Lung microvascular endothelial cell (primary cell): ENCODE results near the gene CADPS2. TPM values are rescaled to one million over a fixed set of nuclear protein-coding genes. Genes with fewer than 3 reads are reported as not detected.
A peak's percentile ranks its signal among the peaks of the same experiment; 100 is the strongest.

Experiments used
- DNase-seq, 2 donors: peaks; one replicate each; pipeline versions ENCODE4 v3.0.0 to v3.0.0-alpha.2; 2010; ENCODE audit warnings: low read depth in 2 of 2
- total RNA-seq: library from RNA; depleted of rRNA; stranded (reverse); fragments of >200 nt; gene quantifications from 2 replicates; pipeline ENCODE4 v1.2.1, GENCODE V29; 2014

The CADPS2 gene
- total RNA-seq, 1 donor from 2014 or later = 48.0 TPM

DNA sequence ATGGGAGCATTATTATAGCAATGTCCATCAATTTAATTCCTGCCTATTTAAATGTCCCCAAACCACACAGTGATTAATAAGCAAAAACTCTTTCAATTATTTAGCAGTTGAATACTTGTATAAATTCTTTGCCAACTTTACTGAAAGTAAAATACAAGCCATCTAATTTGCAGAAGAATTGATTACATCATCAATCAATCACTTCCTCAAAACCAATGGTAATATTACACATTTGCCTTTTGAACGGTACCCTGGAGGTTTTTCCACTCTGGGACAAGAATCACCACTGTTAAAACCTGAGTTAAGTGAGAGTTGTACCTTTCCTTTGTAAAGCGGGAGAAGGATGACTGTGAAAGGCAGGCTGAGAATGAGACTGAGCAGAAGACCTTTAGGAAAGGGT is 280.3 kb downstream of the CADPS2 start:
- DNase-seq = no peak

DNA sequence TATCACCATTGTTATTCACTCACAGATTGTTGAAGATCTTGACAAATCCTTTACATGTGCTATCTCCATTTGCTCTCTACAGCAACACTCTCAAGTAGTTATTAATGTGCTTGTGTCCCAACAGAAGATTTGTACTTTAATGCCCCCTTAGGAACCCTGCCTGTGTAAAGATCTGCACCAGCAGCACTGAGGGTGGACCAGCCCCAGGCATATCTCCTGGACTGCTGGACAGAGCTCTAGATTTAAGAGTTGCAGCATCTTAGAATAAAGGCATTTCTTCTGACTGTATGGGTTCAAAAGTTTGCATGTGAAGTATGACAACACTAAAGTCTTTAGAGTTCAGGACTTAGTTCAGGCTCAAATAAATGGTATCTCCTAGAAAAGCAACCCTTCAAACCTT is 282.0 kb downstream of the CADPS2 start:
- no peak for DNase-seq

DNA sequence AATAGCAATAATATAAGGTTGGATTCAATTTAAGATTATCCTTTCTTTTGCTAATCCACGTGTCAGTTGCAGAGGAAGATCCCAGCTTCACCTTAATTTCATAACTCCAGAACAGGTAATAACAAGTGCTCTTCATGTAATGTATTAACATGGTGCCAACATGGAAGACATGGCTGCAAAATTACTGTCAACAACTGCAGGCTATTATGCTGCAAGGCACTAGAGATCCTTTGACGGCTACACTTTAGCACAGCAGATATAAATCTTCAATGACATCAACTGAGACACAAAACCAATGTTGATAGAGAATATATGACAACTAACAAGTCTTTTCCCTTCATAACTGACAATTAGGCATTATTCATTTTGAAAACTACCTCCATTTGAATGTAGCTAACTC is 283.5 kb downstream of the CADPS2 start:
- no peak for DNase-seq

DNA sequence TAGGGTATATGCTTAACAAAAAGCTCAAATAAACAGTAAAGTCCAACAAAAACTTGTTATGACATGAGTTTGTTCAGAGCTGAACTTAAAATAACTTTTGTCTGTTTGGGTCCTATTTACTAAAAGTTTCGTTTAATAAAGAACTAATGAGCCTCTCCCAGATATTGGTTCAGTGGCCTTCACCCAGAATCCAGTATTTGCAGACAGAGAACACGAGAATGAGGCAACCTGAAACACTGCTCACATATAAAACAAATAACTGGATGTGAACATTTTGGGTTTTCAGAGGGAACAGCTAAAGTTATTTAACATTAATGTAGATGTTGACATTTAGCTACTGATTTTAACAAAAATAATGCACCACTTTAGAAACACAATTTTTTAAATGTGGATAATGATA is 285.6 kb downstream of the CADPS2 start:
- no peak for DNase-seq

DNA sequence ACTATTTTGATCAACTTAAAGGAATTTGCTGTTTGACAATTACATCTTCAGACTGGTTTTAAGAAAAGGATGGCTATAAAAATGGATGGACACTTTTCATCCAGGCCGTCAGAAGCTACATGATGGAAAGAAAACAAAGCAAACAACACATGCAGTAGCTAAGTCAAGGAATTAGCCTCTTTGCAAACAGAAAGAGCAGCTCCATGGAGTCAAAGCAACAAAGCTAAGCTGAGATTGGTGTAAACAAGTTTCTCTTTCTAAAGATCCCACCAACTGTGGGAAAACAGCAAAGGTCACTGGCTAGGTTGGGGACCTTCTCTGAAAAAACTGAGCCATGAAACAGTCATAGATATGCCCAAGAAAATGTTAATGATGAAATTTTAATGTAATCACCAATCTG is 286.2 kb downstream of the CADPS2 start:
- DNase-seq = no peak

DNA sequence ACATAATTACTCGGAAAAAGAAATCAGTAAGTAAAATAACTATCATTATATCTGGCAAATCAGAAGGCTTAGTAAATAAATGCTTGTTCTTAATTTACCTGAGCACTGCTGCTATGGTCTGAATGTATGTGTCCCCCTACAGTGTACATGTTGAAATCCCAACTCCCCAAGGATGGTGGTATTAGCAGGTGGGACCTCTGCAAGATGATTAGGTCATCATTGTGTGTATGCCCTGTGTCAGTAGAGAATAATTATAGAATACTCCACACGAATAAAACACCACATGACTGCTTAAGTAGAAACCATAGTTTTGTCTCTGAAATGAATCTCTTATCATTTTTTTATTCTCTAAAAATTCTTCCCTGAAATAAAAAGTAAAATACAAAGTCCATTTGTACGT is 289.0 kb downstream of the CADPS2 start:
- DNase-seq = no peak

DNA sequence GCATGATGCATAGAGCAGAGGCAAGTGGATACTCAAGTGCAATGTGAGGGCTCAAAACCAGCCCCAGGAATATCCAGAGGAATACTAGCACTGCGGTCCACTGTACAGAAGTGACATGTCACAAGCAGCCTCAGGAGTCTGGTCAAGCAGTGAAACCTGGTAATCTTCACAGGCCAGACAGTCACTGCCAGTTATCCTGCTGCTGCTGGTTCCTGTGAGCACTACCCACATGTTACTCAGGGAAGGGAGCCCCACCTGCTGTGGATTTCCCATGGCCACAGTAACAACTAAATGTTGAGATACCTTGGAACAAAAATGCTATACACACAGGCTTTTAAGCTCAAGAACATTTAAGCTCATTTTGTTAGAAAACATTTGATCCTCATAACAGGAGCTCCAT is 290.4 kb downstream of the CADPS2 start:
- DNase-seq = no peak

DNA sequence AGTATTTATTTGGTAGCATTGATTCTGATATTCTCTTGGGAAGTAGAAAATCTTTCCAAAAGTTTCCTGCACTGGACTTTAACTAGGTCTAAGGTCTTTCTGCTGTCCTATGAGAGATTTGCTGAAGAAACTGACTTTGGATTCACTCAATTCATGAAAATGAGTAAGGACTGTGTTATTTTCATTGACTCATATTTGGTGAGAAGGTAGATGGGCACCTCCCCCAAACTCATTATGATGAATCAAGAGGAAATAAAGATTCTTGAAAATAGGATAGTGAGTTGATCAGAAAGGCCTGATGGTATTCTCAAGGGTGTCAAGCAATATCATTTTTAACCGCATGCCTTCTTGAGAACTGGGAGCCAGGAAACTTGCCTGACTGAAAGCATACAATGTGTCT is 297.6 kb downstream of the CADPS2 start:
- peak in 1 of 2 donors; percentile 7 for DNase-seq

DNA sequence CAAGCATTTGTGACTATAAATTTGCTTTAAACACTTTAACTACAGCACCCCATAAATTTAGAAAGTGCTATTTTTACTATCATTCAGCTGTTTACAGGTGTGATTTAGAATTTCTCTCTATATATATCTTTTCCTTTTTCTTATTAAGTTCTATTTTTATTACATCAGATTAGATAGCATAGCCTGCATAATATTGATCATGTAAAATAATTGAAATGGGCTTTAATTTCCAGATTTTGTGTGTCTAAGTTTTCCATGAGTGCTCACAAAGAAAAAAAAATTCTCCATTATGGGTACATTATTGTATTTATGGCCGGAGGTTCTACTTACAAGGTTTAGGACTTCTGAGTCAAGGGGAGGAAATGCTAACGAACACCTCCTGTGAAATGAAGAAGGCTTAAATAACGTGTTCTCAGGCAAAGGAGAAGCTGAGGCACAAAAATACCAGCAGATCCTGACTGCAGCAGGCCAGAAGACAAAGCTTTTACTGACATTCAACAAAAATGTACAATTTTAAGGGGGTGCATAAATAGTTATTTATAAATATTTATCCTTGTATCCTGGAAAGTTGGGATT is 301.5 kb downstream of the CADPS2 start:
- DNase-seq = no peak

DNA sequence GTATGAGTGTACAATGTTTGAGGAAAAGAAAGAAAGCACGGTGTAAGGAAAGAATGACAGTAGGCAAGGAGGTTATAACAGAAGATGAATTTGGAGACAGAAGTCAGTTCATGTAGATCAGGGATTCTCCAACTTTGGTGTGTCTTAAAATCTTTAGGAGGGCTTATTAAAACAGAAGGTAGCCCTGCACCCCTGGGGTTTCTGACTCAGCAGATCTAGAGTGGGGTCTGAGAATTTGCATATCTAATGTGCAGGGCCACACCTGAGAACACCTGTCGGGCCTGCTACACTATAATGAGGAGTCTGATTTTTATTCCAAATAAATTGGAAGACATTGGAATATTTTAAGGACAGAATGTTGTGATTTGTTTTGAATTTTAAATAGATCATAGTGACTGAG is 307.9 kb downstream of the CADPS2 start:
- DNase-seq = no peak

DNA sequence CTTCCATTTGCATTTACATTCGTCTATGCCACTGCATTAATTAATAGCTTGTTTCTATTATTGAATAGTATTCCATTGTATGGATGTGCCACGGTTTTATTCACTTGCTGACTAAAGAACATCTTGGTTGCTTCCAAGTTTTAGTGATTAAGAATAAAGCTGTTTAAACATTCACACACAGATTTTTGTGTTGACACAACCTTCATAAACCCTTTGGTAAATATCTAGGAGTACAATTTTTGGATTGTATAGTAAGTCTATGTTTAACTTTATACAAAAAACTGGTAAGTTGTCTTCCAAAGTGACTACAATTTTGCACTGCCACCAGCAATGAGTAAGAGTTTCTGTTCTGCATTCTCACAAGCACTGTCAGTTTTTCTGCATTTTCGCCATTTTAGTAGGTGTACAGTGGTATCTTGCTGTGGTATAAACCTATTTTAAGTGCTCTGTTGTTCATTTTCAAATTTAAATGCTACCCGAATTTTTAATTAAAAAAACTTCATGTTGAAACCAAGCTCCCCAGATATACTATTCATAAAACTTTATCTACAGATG is 308.7 kb downstream of the CADPS2 start:
- no peak for DNase-seq

DNA sequence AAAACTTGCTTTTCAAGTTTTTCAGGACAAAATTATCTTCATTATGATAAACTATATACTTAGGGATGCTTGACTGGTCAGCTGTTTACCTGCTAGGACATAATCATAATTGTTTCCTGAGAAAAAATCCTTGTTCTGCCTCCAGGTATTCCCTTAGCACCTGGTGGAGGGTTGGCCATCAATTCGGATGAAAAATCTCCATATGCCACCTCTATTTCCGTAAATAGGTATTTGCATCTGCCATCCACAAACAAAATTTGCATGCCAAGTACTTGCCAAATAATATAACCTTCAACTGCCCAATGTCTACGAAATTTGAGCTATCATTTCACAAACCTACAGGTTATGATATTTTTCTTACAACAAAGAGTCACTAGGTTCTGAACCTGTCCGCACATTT is 313.6 kb downstream of the CADPS2 start:
- no peak for DNase-seq

DNA sequence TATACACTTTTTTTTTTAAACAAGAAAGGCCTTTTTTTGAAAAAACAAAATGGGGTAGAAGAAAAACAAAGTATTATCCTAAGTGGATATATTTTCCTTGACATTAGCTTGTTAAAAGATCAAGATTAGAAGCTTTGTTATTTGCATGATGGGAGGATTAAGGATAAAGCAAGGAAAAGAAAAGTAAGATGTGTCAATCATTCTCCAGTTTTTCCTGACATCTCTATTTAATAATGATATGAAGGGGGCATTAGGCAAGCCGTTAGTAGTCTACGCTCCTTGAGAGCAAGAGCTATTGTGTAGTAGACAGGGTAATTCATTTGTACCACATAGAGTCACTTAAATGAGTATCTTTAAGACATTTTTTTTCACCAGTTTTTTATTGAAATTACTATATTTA is 324.9 kb downstream of the CADPS2 start:
- no peak for DNase-seq

DNA sequence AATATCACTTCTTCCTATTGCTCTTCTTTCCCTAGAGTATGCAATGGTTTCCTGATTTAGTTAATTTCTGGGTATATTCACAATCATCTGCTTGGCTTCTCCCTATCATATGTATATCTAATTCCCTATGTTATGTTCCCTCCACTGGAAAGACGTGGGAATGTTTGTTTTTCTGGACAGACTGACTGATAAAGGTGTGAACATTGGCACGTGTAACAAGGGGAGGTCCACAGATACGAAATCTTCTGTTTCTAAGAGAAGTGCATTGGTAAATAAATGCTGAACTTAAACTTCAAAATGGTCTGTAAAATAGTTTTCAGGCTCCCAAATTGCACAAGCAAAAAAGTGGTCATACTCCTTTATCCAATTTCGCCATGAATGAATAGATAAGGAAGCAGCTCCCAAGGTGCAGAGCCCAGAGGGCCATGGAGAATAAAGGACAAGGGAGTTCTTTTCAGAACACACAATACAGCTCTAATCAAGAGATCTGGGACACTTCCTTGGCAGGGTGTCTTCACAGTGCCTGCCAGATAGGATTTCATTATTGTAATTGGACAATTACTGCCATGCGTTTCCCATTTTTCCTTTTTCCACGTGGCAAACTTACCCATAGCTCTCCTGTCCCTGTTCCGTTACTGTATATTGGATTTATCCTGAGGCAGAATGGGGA is 329.3 kb downstream of the CADPS2 start:
- no peak for DNase-seq

DNA sequence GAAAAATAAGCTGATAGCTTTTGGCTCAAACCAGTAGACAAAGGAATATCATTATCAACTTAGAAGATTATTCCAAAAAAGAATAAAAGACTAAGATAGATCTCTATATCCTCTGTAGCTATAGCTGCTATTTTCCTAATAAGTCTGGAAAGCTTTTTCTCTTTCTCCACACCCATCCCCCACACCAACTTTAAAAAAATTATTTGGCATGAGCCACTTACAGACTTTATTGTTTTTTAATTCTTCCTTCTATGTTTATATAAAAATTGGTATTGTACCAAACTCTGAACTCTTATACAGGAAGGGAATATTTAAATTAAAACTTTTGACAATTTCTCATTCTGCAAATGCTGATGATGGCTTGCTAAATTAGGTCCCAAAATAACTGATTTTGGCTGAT is 330.0 kb downstream of the CADPS2 start:
- no peak for DNase-seq

DNA sequence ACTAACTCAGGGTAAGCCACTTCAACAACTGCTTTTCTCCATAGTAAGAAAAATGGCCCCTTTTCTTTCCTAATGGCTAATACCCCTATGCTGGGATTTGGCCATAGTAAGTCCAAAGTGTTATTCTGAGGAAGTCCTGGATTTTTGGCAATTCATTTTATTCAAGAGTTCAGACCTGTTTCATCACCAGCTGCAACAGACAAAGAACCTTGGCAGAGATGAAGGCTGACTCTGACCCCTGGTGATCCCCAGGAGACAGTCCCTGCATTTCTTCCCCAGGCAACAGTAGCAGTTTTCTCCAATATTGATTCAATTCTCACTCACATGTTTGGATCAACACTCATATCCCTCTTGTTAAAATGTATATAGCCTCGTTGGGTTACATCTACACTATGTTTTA is 332.5 kb downstream of the CADPS2 start:
- DNase-seq = no peak

DNA sequence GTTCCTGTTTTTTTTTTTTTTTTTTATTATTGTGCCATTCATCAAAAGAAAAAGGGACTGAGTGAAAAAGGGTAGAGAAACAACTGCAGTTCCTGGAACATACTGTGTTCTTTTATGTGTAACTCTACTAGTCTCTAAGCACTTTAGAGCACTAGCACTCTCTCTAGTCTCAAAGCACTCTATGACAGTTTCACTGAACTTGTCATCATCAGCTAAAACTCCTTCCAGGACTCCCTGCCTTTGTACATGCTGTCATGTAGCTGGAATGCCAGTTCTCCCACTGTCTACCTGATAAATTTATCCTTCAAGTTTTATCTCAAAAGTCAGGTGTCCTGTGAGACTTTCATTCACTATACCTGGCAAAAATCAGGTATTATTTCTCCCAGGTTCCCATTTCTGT is 333.5 kb downstream of the CADPS2 start:
- no peak for DNase-seq

DNA sequence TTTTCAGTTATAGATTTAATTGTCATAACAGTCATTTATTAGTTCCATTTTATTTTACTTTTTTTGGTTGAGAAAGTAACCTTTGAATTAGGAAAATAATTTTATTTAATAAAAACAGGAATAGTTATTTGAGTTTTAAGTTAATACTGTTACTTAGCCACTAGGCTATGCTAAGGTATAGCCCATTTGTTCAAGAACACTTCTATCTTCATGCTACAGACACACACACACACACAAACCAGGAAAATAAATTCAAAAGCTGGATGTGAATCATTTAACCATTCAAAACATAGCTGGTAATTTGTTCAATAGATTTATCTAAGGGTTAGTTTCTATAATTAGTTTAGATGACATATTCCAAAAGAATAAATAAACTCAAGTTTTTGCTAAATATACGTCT is 335.7 kb downstream of the CADPS2 start:
- DNase-seq = peak; percentile 46 to 57

DNA sequence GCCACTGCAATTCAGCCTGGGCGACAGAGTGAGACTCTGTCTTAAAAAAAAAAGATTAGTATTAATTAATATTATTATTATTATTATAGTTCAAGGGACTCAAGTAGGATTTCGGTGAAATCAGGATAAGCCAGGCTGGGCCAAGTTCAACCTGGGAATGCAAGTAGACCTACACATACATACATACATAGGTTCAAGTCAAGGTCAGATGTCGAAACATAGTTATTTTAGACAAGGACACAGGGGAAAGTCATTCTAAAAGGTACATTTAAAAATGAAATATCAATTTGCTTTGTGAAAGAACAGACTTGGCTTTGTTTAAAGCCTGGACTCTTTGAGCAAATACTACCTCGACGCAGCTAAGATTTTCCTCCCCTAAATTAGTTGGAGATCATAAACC is 336.7 kb downstream of the CADPS2 start:
- no peak for DNase-seq

DNA sequence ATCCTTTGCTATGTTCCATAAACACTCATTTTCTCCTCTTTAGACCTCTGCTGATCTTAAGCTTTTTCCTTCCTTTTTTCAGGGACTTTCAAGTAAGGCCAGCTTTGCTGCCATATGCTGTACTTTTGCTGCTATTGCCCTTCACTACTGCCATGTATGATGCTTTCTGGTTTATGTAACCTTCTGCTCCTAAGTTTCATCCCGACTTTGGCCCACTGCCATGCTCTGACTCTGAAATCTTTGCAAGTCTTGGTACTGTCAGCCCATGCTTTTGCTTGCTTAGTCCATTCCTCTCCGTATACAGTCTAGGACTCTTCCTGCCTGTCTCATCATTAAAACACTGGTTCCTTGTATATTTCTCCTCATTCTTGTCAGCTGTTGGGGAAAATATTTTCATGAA is 339.8 kb downstream of the CADPS2 start:
- DNase-seq = no peak

DNA sequence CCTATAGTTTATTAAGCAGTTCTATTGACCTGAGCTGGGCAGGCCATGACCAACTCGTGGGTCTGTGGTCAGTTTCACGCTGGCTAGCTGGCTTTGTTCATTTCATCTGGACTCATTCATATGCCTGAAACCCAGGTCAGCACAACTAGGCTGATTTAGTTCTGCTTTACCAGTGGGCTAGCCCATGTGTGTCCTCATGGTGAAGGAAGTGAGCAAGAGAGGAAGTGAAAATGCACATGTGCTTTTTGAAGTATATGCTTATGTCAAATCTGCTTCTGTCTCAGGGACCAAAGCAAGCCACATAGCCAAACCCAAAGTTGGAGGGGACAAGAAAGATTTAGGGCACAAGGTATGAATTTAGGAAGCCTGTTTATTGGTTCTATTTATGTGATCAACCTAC is 341.8 kb downstream of the CADPS2 start:
- DNase-seq = no peak

DNA sequence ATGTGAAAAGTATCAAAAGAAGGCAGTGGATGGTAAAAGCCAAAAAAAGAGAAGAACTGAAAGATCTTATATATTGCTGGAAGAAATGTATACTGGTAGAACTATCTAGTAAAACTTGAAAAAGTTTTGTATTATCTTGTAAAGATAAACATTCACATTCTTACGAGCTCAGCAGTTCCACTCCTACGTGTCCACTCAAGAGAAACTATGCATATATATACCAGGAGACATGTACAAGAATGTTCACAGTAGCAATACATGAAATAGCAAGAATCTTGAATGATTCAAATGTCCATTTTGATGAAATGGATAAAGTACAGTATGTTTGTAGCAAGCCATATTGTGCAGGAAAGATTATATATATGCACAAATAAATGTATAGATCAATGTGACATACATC is 342.4 kb downstream of the CADPS2 start:
- no peak for DNase-seq

DNA sequence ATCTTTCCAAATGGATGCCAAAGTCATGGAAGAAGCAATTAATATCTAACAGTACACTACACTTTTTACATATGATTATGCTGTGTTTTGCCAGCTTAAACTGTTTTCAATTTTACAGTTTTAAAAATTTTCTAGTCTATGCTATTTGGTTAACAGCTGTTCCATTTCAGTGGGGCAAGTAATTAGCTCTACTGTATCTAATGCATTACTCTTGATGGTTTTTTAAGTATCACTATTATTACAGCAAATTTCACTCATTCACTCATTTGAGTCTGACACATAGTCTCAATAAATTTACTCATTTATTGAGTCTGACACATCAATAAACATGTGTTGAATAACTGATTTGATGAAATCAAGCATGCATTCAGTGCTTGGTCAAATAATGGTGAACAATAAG is 343.1 kb downstream of the CADPS2 start:
- no peak for DNase-seq

DNA sequence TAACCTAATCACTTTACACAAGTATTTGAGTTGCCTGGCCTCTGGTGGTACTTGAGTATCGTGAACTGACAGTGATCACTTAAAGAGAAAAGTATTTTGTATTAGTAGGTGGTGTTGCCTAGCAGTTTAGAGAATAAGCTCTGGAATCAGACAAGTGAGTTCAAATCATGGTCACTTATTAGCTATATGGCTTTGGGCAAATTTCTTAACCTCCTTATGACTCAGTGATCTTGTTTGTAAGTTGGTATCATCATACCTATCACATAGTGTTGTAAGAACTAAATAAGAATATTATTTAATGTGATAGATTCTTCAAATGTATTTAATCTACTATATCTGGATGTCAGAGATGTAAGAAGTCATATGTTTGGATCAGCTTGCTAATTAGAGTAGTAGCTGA is 351.2 kb downstream of the CADPS2 start:
- no peak for DNase-seq
